Endothelial cell of umbilical vein (primary cell): ENCODE data around the gene SERINC2. TPM values are rescaled to one million over a fixed set of nuclear protein-coding genes. Genes with fewer than 3 reads are reported as not detected.

Experiments used
- BruUV-seq: library from RNA; stranded (reverse); fragments of 400-500 nt; replicated peaks from 2 replicates; lab custom pipeline; 2021; lab: Mats Ljungman, UMichigan
- CTCF ChIA-PET: fragments of 300-600, 350-600 bp; sonication (Branson Sonifier 250); formaldehyde crosslinking; loops from one replicate; lab custom pipeline; 2021; ENCODE audit warnings: antibody characterized with exemption, inconsistent platforms; lab: Charles Lee
- POLR2A ChIA-PET: fragments of 300-600, 350-600 bp; sonication (Branson Sonifier 250); formaldehyde crosslinking; loops from one replicate; lab custom pipeline; 2021; ENCODE audit warnings: antibody characterized with exemption, inconsistent platforms; lab: Charles Lee
- DNase-seq: peaks from one replicate; pipeline ENCODE4 v3.0.0-alpha.2; 2011; ENCODE audit warnings: low read depth, low spot score
- FAIRE-seq: peaks from 2 replicates; lab custom pipeline; 2011; peaks lifted over from hg19 to GRCh38; lab: Jason Lieb, UNC
- H2AFZ ChIP-seq: 2 replicates; pipeline ENCODE4 v1.6.0; 2012; ENCODE audit warnings: low read depth, low read length, control low read depth, inconsistent platforms
- H3K27ac ChIP-seq: 2 replicates; pipeline ENCODE4 v1.5.1; 2011; ENCODE audit warnings: low read depth, mild to moderate bottlenecking, control low read depth, low read length, moderate library complexity; ENCODE audit not compliant: insufficient read depth
- H3K27me3 ChIP-seq, 2 experiments: 2 replicates each; pipeline versions ENCODE4 v1.6.0 to v1.6.1; 2011; ENCODE audit warnings: low read length in 2 of 2, mixed read lengths in 1 of 2; ENCODE audit not compliant: control insufficient read depth in 2 of 2, insufficient read depth in 2 of 2
- H3K36me3 ChIP-seq, 2 experiments: 2 replicates in 1 of 2; 3 replicates in 1 of 2; pipeline ENCODE4 v1.5.1; 2011; ENCODE audit warnings: low read length in 2 of 2, mild to moderate bottlenecking in 1 of 2, moderate library complexity in 1 of 2; ENCODE audit not compliant: control insufficient read depth in 2 of 2, insufficient read depth in 2 of 2; ENCODE audit errors: extremely low read depth in 1 of 2
- H3K4me1 ChIP-seq: 3 replicates; pipeline ENCODE4 v1.5.1; 2011; ENCODE audit warnings: mild to moderate bottlenecking, low read length; ENCODE audit not compliant: control insufficient read depth, insufficient read depth; ENCODE audit errors: extremely low read depth
- H3K4me2 ChIP-seq: 2 replicates; pipeline ENCODE4 v1.6.1; 2011; ENCODE audit warnings: low read length, control low read depth, mixed read lengths; ENCODE audit not compliant: insufficient read depth
- H3K4me3 ChIP-seq, 3 experiments: fragments of 200-600 bp in 1 of 3; sonication (generic), shearing (Covaris generic) in 1 of 3; replicated peaks in 1 of 3; 2 replicates each; pipeline ENCODE4 v1.5.1; 2011 to 2016; ENCODE audit warnings: control low read depth in 3 of 3, low read length in 3 of 3, mild to moderate bottlenecking in 2 of 3, inconsistent platforms in 1 of 3, low read depth in 1 of 3, moderate library complexity in 1 of 3; ENCODE audit not compliant: insufficient read depth in 1 of 3
- H3K79me2 ChIP-seq: 2 replicates; pipeline ENCODE4 v1.6.0; 2012; ENCODE audit warnings: low read length, inconsistent platforms; ENCODE audit not compliant: control insufficient read depth, insufficient read depth
- H3K9ac ChIP-seq: replicated peaks from 2 replicates; pipeline ENCODE3; 2011; ENCODE audit warnings: low read length, control low read depth; ENCODE audit not compliant: insufficient read depth; ENCODE audit errors: extremely low read depth
- H3K9me1 ChIP-seq: replicated peaks from 3 replicates; pipeline ENCODE4 v1.6.0; 2011; ENCODE audit warnings: mild to moderate bottlenecking, low read length; ENCODE audit not compliant: control insufficient read depth, insufficient read depth; ENCODE audit errors: extremely low read depth
- H3K9me3 ChIP-seq: replicated peaks from 2 replicates; pipeline ENCODE4 v1.5.1; 2012; ENCODE audit warnings: low read length, inconsistent platforms; ENCODE audit not compliant: control insufficient read depth, insufficient read depth
- H4K20me1 ChIP-seq: replicated peaks from 2 replicates; pipeline ENCODE3; 2011; ENCODE audit warnings: mild to moderate bottlenecking, low read length; ENCODE audit not compliant: control insufficient read depth, insufficient read depth; ENCODE audit errors: extremely low read depth
- EZH2 ChIP-seq: IDR thresholded peaks from 2 replicates; pipeline ENCODE4 v1.6.1; 2012; ENCODE audit warnings: borderline replicate concordance, low read depth, mild to moderate bottlenecking, moderate library complexity, low read length, inconsistent platforms; ENCODE audit not compliant: severe bottlenecking
- FOS ChIP-seq: IDR thresholded peaks from 2 replicates; pipeline ENCODE4 v1.6.1; 2011; ENCODE audit warnings: mild to moderate bottlenecking, low read length, moderate library complexity, borderline replicate concordance; ENCODE audit not compliant: insufficient read depth
- GATA2 ChIP-seq: IDR thresholded peaks from 2 replicates; pipeline ENCODE4 v1.7.0; 2011; ENCODE audit warnings: low read depth, mild to moderate bottlenecking, moderate library complexity, mixed read lengths, low read length; ENCODE audit not compliant: insufficient read length, insufficient read depth
- JUN ChIP-seq: IDR thresholded peaks from 2 replicates; pipeline ENCODE4 v1.6.1; 2011; ENCODE audit warnings: borderline replicate concordance, low read depth; ENCODE audit not compliant: insufficient read length, insufficient read depth
- MYC ChIP-seq: IDR thresholded peaks from one replicate; pipeline ENCODE4 v1.6.1; 2011; ENCODE audit warnings: mild to moderate bottlenecking, low read depth, low read length
- POLR2A ChIP-seq: IDR thresholded peaks from 2 replicates; pipeline ENCODE4 v1.6.1; 2012; ENCODE audit warnings: low read depth, mild to moderate bottlenecking, control low read depth, low read length
- POLR2AphosphoS5 ChIP-seq: IDR thresholded peaks from 2 replicates; pipeline ENCODE4 v1.6.1; 2012; ENCODE audit warnings: low read depth, mild to moderate bottlenecking, control low read depth, low read length, moderate library complexity; ENCODE audit not compliant: insufficient read depth
- dilution Hi-C: fragments of 300-500 bp; cut with MboI; formaldehyde crosslinking; loops from one replicate; pipeline ENCODE4 v1.15.0; 2019; ENCODE audit warnings: low sequenced_read_pairs; ENCODE audit not compliant: extremely low pct_ligation_motif_present
- intact Hi-C: fragments of 100-400 bp; cut with micrococcal nuclease; formaldehyde crosslinking; loops from one replicate; pipeline ENCODE4 v1.10.0; 2022
- polyA plus RNA-seq, 4 experiments: library from polyadenylated mRNA; depleted of rRNA in 3 of 4; stranded (reverse) in 3 of 4; unstranded in 1 of 4; fragments of >200 nt; gene quantifications; 2 replicates each; pipeline versions ENCODE4 v1.2.1 to v1.2.3, GENCODE V29; 2011 to 2012; ENCODE audit warnings: missing spikeins in 1 of 4
- total RNA-seq: library from RNA; stranded (reverse); gene quantifications from 2 replicates; pipeline ENCODE4 v1.2.3, GENCODE V29; 2021
- TF ChIP-seq, protein P1 (sequence below), 2 donors: IDR thresholded peaks; 1 replicate in 1 of 2; 2 replicates in 1 of 2; pipeline ENCODE4 v1.5.1; 2011; ENCODE audit warnings: low read length in 2 of 2, mild to moderate bottlenecking in 2 of 2, moderate library complexity in 2 of 2, control low read depth in 1 of 2, inconsistent platforms in 1 of 2, low read depth in 1 of 2; ENCODE audit not compliant: insufficient read depth in 1 of 2; ENCODE audit errors: extremely low read depth in 1 of 2
- TF ChIP-seq, protein P2 (sequence below): IDR thresholded peaks from 2 replicates; pipeline ENCODE4 v1.6.1; 2011; ENCODE audit not compliant: insufficient read depth, insufficient read length

SERINC2 gene
- total and polyA plus RNA-seq, 2 donors (not counting 3 experiments of a cell fraction or from before 2014, with no cell fraction given) = 19.4 to 34.6 TPM

DNA sequence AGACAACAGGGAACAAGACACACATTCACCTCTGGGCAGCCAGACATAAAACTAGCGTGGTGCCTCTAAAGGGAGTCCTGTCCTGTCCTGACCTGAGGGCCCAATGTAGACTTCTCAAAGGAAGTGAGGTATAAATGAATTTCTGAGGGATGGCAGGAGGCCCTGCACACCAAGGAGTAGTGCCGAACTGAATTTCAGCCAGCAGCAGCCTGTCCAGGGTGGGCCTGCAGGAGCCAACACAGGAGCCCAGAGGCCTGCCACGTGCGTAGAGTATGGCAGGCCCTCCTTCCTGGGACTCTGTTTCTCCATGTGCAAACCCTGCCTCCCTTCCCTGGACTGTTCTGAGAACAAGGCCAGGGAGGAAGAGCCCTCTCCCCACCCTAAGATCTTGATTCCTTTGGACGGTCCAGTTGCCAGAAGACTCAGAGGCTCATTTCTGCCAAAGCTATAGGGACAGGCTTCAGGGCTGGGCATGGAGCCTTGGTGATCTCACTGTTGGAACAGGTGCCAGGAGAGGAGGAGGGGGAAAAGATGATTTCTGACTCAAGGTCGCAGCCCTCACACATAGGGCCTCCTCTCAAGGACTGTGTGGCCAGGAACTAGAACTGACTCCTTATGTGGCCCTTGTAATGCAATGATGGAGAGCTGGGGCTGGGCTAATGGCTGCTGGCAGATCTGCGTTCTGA, 38.4 kb upstream of the SERINC2 start:
- DNase-seq (no peak), FAIRE-seq (no peak)
- no TSS peak for BruUV-seq
- ChIA-PET POLR2A (interaction anchor here (0.7 kb wide), 1 partner anchor 50 kb away, joined by 3 read pairs; no protein-coding TSS in a partner anchor), CTCF (interaction anchor here (1.0 to 2.9 kb wide), 4 partner anchors 20 to 159 kb away, joined by 3 to 26 read pairs (median 9); no protein-coding TSS in a partner anchor)
- Histone ChIP-seq H3K9me3 (no peaks in the 10 kb centered on the region), H3K79me2 (no peaks in the 10 kb centered on the region), H3K9ac (no peak overlapping the region), H4K20me1 (no peaks in the 10 kb centered on the region), H3K9me1 (no peaks in the 10 kb centered on the region), H3K4me1 (peaks cover 6% of the 10 kb centered on the region), H3K36me3 (no peaks in the 10 kb centered on the region), H3K27ac (no peak overlapping the region), H3K4me2 (no peak overlapping the region), H2AFZ (no peak overlapping the region), H3K4me3 (no peak overlapping the region), H3K27me3 (no peaks in the 10 kb centered on the region)
- TF ChIP-seq JUN (no peak), FOS (no peak), POLR2AphosphoS5 (no peak), GATA2 (no peak), POLR2A (no peak), EZH2 (no peak), MYC (no peak)
- TF ChIP-seq, protein P1, sequence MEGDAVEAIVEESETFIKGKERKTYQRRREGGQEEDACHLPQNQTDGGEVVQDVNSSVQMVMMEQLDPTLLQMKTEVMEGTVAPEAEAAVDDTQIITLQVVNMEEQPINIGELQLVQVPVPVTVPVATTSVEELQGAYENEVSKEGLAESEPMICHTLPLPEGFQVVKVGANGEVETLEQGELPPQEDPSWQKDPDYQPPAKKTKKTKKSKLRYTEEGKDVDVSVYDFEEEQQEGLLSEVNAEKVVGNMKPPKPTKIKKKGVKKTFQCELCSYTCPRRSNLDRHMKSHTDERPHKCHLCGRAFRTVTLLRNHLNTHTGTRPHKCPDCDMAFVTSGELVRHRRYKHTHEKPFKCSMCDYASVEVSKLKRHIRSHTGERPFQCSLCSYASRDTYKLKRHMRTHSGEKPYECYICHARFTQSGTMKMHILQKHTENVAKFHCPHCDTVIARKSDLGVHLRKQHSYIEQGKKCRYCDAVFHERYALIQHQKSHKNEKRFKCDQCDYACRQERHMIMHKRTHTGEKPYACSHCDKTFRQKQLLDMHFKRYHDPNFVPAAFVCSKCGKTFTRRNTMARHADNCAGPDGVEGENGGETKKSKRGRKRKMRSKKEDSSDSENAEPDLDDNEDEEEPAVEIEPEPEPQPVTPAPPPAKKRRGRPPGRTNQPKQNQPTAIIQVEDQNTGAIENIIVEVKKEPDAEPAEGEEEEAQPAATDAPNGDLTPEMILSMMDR (IDR thresholded peaks at IDR 0.05; ENCODE audit: extremely low read depth in 1 of 2, insufficient read depth in 1 of 2, low read depth in 1 of 2, low read length in 2 of 2) = no peak
- TF ChIP-seq, protein P2, sequence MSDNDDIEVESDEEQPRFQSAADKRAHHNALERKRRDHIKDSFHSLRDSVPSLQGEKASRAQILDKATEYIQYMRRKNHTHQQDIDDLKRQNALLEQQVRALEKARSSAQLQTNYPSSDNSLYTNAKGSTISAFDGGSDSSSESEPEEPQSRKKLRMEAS = no peak
- dilution Hi-C loops = no loop called here
- intact Hi-C loops = no loop called here
